GM18907 (cell line): ENCODE results near the gene KRTAP5-1.

Experiments
- ATAC-seq: cut with Tn5 transposase; IDR thresholded peaks from one replicate; pipeline ENCODE4 v1.9.1; 2021; ENCODE audit warnings: mild to moderate bottlenecking, moderate library complexity; ENCODE audit not compliant: unreplicated experiment

The KRTAP5-1 gene

DNA sequence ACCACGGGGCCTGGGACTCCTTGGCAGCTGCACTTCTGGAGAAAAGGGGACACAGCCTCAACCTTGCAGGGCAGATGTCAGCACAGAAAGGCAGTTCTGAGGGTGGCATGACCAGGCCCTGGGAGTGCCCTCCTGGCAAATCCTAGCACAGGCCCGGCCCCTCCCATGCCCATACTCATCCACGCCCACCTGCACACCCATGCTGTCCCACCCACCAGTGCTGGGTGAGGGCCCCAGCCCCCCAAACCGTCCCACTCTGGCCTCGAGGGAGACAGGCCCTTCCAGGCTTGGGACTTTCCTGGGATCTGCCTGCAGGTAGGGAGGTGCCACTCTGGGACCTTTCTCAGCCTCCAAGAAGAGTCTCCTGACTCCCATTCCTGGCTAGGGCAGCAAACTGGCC is 23.1 kb downstream of the KRTAP5-1 start:
- ATAC-seq = no peak

GRCh38 chr11:1561266-1561665 is 23.8 kb downstream of the KRTAP5-1 start:
- ATAC-seq = no peak

- no peak for ATAC-seq
These were observed 24.3 kb downstream of the KRTAP5-1 start for GRCh38 chr11:1560649-1561251.

DNA sequence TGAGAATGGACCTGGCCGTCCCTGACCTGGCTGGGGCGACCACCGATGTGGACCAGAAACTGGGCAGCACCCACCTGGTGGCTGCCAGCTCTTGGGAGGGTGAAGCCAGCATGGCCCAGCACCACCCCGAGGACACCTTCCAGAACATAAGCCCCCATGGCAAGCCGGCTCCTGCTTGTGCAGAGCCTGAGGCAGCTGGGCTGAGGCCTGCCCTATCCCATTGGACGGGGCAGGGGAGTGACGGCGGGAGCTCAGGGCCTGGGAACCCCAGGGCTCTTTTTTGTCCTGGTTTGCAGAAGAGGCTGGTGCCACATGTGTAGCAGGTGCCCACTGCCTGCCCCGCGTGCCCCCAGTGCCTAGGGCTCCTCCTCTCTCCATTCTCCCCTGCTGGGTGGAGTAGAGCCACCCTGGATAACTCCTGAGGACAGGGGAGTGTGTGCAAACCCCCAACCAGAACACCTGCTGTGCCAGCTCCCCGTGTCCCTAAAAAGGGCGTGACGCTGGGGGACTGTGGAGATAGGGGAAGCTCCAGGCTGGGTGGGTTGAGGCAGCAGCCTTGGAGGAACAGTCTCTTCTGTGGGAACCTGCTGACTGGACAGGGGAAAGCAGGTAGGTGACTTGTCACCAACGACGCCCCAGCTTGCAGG is 25.0 kb downstream of the KRTAP5-1 start:
- no peak for ATAC-seq

GRCh38 chr11:1559111-1559951 is 25.8 kb downstream of the KRTAP5-1 start:
- ATAC-seq = no peak

GRCh38 chr11:1558775-1559110 is 26.3 kb downstream of the KRTAP5-1 start:
- ATAC-seq = no peak

DNA sequence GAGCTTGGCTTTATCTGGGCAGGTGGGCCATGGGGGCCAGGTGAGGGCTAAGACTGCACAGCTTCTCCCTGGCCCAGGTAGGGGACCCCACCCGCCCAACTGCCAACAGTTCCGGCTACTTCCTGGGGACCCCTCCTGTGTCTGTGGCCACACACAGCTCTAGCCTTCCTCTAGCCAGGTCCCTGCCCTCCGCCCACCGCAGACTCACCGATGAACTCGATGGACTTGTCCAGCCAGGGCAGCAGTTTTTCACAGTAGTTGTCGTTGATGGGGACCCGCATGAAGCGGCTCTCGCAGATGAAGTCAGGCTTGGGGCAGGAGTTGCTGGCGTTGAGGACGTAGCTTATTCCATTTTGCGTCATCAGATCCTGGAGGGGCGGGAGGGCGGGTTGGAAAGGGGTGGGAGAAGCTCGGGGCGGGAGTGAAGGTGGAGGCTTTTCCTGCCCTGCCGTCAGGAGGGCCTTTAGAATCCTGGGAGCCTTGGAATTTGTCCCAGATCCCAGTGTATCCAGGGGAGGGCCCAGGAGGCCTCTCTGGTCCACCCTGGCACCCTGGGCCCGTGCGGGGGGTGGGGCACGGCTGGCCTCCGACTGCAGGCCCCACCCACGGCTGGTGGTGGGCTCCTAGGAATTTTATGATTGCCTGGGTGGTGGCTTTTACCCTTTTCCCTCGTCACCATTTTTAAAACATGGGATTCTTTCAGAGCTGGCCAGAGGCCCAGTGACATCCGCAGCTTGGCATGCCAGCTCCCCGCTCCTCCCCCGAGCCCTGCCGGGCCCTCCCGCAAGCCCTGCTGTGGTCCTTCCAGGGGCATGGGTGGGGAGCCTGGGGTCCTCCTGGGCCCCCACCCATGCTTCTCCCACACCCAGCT is 26.9 kb downstream of the KRTAP5-1 start:
- no peak for ATAC-seq

GRCh38 chr11:1557051-1557884 is 27.8 kb downstream of the KRTAP5-1 start:
- ATAC-seq = no peak

DNA sequence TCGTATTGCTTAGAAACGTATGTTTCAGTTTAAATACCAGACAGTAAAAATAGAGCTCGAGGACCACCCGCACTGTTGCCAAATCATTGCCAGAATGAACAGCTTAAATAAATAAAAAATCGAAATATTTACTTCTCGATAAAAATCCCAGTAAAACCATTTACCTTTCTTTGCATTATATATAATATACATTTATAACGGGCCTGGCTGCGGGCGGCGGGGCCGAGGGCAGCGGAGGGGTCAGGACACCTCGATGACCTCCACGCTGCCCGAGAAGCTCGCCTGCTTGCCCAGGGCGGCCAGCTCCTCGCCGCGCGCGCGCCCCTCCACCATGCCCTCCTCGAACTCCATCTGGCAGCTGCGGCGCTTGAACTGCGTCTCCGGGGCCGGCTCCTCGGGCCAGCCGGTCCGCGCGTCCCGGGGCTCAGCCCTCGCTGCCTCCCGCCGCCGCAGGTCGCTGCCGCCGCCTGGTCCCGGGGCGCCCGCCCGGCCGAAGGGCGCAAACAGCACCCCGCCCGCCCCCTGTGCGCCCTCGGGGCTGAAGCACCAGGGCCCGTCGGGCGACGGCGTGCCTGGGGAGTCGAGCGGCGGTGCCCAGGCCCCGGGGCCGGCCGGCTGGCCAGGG is 28.7 kb downstream of the KRTAP5-1 start:
- ATAC-seq = no peak

DNA sequence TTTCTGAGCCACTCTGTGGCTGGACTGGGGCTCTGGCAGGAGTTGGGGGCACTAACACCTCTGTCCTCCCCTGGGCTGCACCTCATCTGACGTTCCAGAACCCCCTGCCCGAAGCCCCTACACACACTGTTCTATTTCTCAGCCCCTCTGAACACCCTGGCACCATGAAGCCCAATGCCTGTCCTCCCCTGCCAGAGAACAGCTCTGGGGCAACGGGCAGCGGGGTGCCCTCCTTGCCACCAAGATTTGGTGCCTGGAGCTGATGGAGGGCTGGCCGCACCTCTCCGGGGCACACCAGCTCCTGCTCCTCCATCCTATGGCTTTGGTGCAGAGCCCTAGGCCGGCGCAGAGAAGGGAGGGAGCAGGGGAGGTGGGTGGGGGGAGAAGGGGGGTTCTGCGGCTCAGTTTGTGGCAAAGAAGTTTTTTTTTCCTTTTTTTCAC is 29.4 kb downstream of the KRTAP5-1 start:
- ATAC-seq = no peak

GRCh38 chr11:1554981-1555712 is 29.9 kb downstream of the KRTAP5-1 start:
- no peak for ATAC-seq

- ATAC-seq = no peak
These were observed 31.1 kb downstream of the KRTAP5-1 start for GRCh38 chr11:1553808-1554594.

DNA sequence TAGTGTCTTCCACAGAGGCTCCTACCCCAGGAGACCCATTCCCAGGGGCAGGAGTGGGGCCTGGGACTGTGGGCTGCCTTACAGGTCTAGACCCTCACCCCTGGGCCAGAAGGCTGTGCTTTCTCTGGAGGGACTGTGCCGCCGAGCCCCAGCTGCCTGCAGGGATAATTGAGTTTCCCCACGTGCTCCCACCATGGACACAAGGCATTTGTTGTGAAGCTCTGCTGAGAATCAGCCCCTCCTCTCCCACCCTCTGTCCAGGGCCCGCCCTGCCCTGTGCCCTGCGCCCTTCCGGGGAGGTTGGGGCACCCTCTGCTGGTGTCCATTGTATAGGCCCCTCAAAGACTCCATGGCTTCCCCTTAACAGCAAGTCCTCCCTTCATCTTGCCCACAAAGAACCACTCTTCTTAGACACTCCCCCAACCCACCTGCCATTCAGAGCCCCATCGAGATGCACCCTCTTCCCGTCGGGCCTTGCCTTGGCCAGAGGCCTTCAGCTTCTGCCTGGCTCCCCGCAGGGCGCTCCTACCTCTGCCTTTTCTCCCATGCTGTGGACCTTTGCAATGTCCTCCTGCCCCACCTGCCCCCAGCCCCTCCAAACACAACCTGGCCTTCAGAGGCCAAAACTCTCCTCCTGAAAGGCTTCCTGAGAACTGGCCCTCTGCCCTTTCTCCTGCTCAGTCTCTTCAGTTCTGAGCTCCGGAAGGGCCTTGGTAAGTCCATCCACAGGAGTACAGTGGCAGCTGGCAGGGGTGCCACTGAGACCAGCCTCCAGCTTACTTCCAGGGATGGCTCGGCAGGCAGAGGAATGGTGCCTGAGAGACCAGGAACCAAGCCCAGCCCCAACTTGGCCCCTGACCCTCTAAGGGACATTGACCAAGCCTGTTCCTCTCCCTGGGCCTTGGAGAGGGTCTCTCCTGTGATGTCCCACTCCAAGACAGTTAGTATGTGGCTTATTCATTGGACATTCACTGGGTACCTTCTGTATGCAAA is 35.4 kb downstream of the KRTAP5-1 start:
- ATAC-seq = no peak

DNA sequence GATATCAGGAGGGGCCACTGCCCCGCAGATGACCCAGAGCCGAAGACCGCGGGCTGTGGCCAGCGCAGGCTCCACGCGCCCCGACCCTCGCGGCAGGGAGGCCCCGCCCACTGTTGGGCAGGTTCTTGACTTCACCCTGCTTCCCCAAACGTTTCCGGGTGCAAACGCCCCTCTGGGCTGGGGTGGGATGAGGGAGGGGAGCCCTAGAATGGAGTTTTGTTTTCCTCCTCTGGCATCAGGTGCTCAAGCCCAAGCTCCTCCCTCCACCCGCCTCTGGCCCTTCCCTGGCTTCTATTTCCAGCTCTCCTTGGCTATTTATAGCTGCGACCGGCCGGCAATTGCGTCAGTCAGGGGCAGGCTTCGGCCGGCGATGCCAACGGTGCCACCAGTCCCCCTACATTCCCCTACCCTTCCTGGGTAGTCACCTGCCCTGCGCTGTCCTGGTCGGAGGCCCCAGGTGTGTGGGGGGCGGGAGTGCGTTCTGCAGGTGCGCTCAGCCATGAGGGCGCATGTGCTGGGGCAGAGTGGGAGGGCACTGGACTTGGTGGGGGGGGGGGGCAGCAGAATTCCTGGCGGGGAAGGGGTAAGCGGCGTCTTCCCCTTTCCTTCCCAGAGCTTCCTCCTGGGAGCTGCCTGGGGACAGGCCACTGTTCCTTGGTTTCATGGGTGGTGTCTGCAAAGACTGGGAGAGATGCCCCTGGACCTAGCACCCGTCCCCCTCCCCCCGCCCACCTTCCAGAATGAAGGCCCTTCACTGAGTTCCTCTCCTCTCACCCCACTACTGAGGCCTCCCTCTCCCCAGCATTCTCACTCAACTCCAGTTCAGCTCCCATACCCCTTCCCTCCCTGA is 36.6 kb downstream of the KRTAP5-1 start:
- no peak for ATAC-seq

- ATAC-seq = no peak
These were observed 37.5 kb downstream of the KRTAP5-1 start for GRCh38 chr11:1547467-1548098.
